DOHH2 (cell line): ENCODE measurements around the gene KLF18.
"Not testable (repeated sequence)": the region's sequence is repeated elsewhere in the genome, so short reads cannot be mapped to it uniquely, and the experiment has no call there.

ENCODE experiments used
- H3F3A ChIP-seq: fragments of 200-600 bp; sonication (generic), shearing (Covaris generic); 2 replicates; pipeline ENCODE4 v1.6.0; 2016; ENCODE audit warnings: antibody characterized with exemption, mild to moderate bottlenecking; ENCODE audit not compliant: control insufficient read depth, insufficient read depth
- H3K27ac ChIP-seq: fragments of 200-600 bp; sonication (generic); 2 replicates; pipeline ENCODE4 v1.5.1; 2014; ENCODE audit warnings: low read depth, mild to moderate bottlenecking, low read length, moderate library complexity
- H3K27me3 ChIP-seq: fragments of 200-600 bp; sonication (generic); 2 replicates; pipeline ENCODE4 v1.6.1; 2014; ENCODE audit warnings: mild to moderate bottlenecking, low read length, mixed read lengths; ENCODE audit not compliant: control insufficient read depth
- H3K36me3 ChIP-seq: fragments of 200-600 bp; sonication (generic); 2 replicates; pipeline ENCODE4 v1.6.1; 2014; ENCODE audit warnings: mild to moderate bottlenecking, low read length, moderate library complexity, mixed read lengths; ENCODE audit not compliant: control insufficient read depth
- H3K4me1 ChIP-seq: fragments of 200-600 bp; sonication (generic); 2 replicates; pipeline ENCODE4 v1.6.1; 2014; ENCODE audit warnings: mild to moderate bottlenecking, low read length, mixed read lengths; ENCODE audit not compliant: control insufficient read depth
- H3K4me2 ChIP-seq: fragments of 200-600 bp; sonication (generic); 2 replicates; pipeline ENCODE4 v1.6.0; 2014; ENCODE audit warnings: mild to moderate bottlenecking, low read length, moderate library complexity
- H3K4me3 ChIP-seq: fragments of 200-600 bp; sonication (generic); 2 replicates; pipeline ENCODE4 v1.5.1; 2014; ENCODE audit warnings: mild to moderate bottlenecking, low read length, mixed read lengths
- H3K79me2 ChIP-seq: fragments of 200-600 bp; sonication (generic); 2 replicates; pipeline ENCODE4 v1.6.1; 2014; ENCODE audit warnings: mild to moderate bottlenecking, low read length, mixed read lengths; ENCODE audit not compliant: control insufficient read depth
- H3K9me2 ChIP-seq: fragments of 200-600 bp; sonication (generic); replicated peaks from 2 replicates; pipeline ENCODE4 v1.6.1; 2014; ENCODE audit warnings: mild to moderate bottlenecking, low read length, mixed read lengths; ENCODE audit not compliant: control insufficient read depth
- H3K9me3 ChIP-seq: fragments of 200-600 bp; sonication (generic); 2 replicates; pipeline ENCODE4 v1.6.1; 2014; ENCODE audit warnings: antibody characterized with exemption, low read length, mixed read lengths; ENCODE audit not compliant: control insufficient read depth, insufficient read depth
- H4K20me1 ChIP-seq: fragments of 200-600 bp; sonication (generic); 2 replicates; pipeline ENCODE4 v1.6.0; 2014; ENCODE audit warnings: low read depth, mild to moderate bottlenecking, antibody characterized with exemption, low read length, moderate library complexity; ENCODE audit not compliant: control insufficient read depth, insufficient read depth
- CTCF ChIP-seq: fragments of 200-600 bp; sonication (generic); IDR thresholded peaks from one replicate; pipeline ENCODE4 v1.5.1; 2014; ENCODE audit warnings: antibody characterized with exemption, mild to moderate bottlenecking, low read depth, low read length; ENCODE audit not compliant: poor library complexity, severe bottlenecking
- EZH2phosphoT487 ChIP-seq: fragments of 200-600 bp; sonication (generic); IDR thresholded peaks from 2 replicates; pipeline ENCODE4 v1.6.1; 2017; ENCODE audit warnings: borderline replicate concordance, mild to moderate bottlenecking, antibody characterized with exemption, low read length, moderate library complexity, mixed read lengths

Gene KLF18

GRCh38 chr1:44147582-44147981, 6.2 kb upstream of the KLF18 start:
- H4K20me1 ChIP-seq: no peaks in the 10 kb centered on the region
- H3K79me2 ChIP-seq: no peaks in the 10 kb centered on the region
- TF ChIP-seq EZH2phosphoT487 (no peak), CTCF (no peak)
- H3K4me3 ChIP-seq: no peak overlapping the region
- no peaks in the 10 kb centered on the region for H3F3A ChIP-seq
- H3K27ac ChIP-seq: no peak overlapping the region
- no peaks in the 10 kb centered on the region for H3K9me2 ChIP-seq
- H3K4me1 ChIP-seq: no peaks in the 10 kb centered on the region
- no peak overlapping the region for H3K4me2 ChIP-seq
- peaks cover 9% of the 10 kb centered on the region; the same call in 1 of the 2 replicates for H3K9me3 ChIP-seq
- peaks cover 20% of the 10 kb centered on the region for H3K27me3 ChIP-seq
- H3K36me3 ChIP-seq: no peaks in the 10 kb centered on the region

GRCh38 chr1:44146536-44147361, 5.3 kb upstream of the KLF18 start:
- H3K36me3 ChIP-seq: no peaks in the 10 kb centered on the region
- H3K4me1 ChIP-seq: no peaks in the 10 kb centered on the region
- no peak overlapping the region for H3K4me3 ChIP-seq
- no peaks in the 10 kb centered on the region for H4K20me1 ChIP-seq
- peaks cover 9% of the 10 kb centered on the region; the same call in 1 of the 2 replicates for H3K9me3 ChIP-seq
- TF ChIP-seq EZH2phosphoT487: no peak
- no peak for TF ChIP-seq CTCF
- H3K79me2 ChIP-seq: no peaks in the 10 kb centered on the region
- H3K4me2 ChIP-seq: no peak overlapping the region
- no peak overlapping the region for H3K27ac ChIP-seq
- H3F3A ChIP-seq: no peaks in the 10 kb centered on the region
- peaks cover 21% of the 10 kb centered on the region for H3K27me3 ChIP-seq
- no peaks in the 10 kb centered on the region for H3K9me2 ChIP-seq

GRCh38 chr1:44144962-44145756, 3.7 kb upstream of the KLF18 start:
- Histone ChIP-seq H4K20me1 (no peaks in the 10 kb centered on the region), H3K9me2 (no peaks in the 10 kb centered on the region), H3K4me2 (no peak overlapping the region), H3K27me3 (peaks cover 6% of the 10 kb centered on the region; the same call in 1 of the 2 replicates), H3K79me2 (no peaks in the 10 kb centered on the region), H3K4me1 (no peaks in the 10 kb centered on the region), H3K36me3 (no peaks in the 10 kb centered on the region), H3K9me3 (peaks cover 9% of the 10 kb centered on the region; the same call in 1 of the 2 replicates), H3K4me3 (no peak overlapping the region), H3K27ac (no peak overlapping the region), H3F3A (no peaks in the 10 kb centered on the region)
- TF ChIP-seq CTCF: no peak
- TF ChIP-seq EZH2phosphoT487: no peak

- H3K9me2 ChIP-seq, H3K9me3 ChIP-seq, H3K4me2 ChIP-seq: not testable (repeated sequence)
These were observed 1.9 kb downstream of the KLF18 start for GRCh38 chr1:44139565-44139964.

More at GRCh38 chr1:44139565-44139964, 1.9 kb downstream of the KLF18 start:
- H4K20me1 ChIP-seq, H3K4me1 ChIP-seq, H3F3A ChIP-seq, H3K27ac ChIP-seq, H3K27me3 ChIP-seq, H3K36me3 ChIP-seq, H3K79me2 ChIP-seq, H3K4me3 ChIP-seq: not testable (repeated sequence)
